HepG2 (cell line): ENCODE measurements around the gene CHMP4B.

Experiments used
- CREB1 ChIP-seq, 2 experiments: fragments of 450-650 bp in 1 of 2; IDR thresholded peaks; 2 replicates each; pipeline ENCODE4 v1.6.1; 2016 to 2017; ENCODE audit warnings: control low read depth in 1 of 2, mild to moderate bottlenecking in 1 of 2, missing compliant biosample characterization in 1 of 2, missing genetic modification characterization in 1 of 2
- CTCF ChIP-seq: sonication (generic); formaldehyde crosslinking; IDR thresholded peaks from 2 replicates; pipeline ENCODE4 v1.5.0; 2020; ENCODE audit warnings: mild to moderate bottlenecking, missing genetic modification reagents, moderate library complexity
- RAD21 ChIP-seq: fragments of 450-650 bp; formaldehyde crosslinking; IDR thresholded peaks from 2 replicates; pipeline ENCODE4 v1.5.0; 2020; ENCODE audit warnings: mild to moderate bottlenecking
- RBM39 ChIP-seq: fragments of 200-400 bp; formaldehyde crosslinking; IDR thresholded peaks from one replicate; pipeline ENCODE4 v1.6.1; 2018; ENCODE audit warnings: antibody characterized with exemption, mild to moderate bottlenecking, low read depth, low read length; ENCODE audit not compliant: poor library complexity, severe bottlenecking
- RFXANK ChIP-seq: IDR thresholded peaks from 2 replicates; pipeline ENCODE4 v1.6.1; 2016
- ZNF12 ChIP-seq: sonication (generic); formaldehyde crosslinking; IDR thresholded peaks from 2 replicates; pipeline ENCODE4 v1.5.0; 2020; ENCODE audit warnings: missing genetic modification reagents
- TF ChIP-seq, protein P1 (sequence below): sonication (generic); formaldehyde crosslinking; IDR thresholded peaks from 2 replicates; pipeline ENCODE4 v1.4.0; 2020; ENCODE audit warnings: missing genetic modification reagents

- TF ChIP-seq, protein P1, sequence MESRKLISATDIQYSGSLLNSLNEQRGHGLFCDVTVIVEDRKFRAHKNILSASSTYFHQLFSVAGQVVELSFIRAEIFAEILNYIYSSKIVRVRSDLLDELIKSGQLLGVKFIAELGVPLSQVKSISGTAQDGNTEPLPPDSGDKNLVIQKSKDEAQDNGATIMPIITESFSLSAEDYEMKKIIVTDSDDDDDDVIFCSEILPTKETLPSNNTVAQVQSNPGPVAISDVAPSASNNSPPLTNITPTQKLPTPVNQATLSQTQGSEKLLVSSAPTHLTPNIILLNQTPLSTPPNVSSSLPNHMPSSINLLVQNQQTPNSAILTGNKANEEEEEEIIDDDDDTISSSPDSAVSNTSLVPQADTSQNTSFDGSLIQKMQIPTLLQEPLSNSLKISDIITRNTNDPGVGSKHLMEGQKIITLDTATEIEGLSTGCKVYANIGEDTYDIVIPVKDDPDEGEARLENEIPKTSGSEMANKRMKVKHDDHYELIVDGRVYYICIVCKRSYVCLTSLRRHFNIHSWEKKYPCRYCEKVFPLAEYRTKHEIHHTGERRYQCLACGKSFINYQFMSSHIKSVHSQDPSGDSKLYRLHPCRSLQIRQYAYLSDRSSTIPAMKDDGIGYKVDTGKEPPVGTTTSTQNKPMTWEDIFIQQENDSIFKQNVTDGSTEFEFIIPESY (CRISPR knock-in tag): no peak
- TF ChIP-seq RAD21: no peak
- TF ChIP-seq RFXANK (CRISPR knock-in tag): no peak
- no peak for TF ChIP-seq ZNF12 (CRISPR knock-in tag)
- TF ChIP-seq CREB1 (IDR thresholded peaks at IDR 0.05): no peak
- TF ChIP-seq CREB1 (CRISPR knock-in tag; IDR thresholded peaks at IDR 0.05): no peak
- no peak for TF ChIP-seq RBM39
- no peak for TF ChIP-seq CTCF (CRISPR knock-in tag)
These were observed 26.1 kb downstream of the CHMP4B start for GRCh38 chr20:33837096-33837830.
